Right lobe of liver (tissue), 4 donors: ENCODE results near the gene FGFR4.

Experiments
- CTCF ChIP-seq, 4 donors: fragments of 200-600 bp in 3 of 4; fragments of 450-650 bp in 1 of 4; IDR thresholded peaks; one replicate each; pipeline versions ENCODE4 v1.5.1 to v1.8.0; 2016 to 2022; ENCODE audit warnings: antibody characterized with exemption in 4 of 4, mild to moderate bottlenecking in 2 of 4
- POLR2A ChIP-seq: fragments of 450-650 bp; IDR thresholded peaks from one replicate; pipeline ENCODE4 v1.6.1; 2017; ENCODE audit warnings: antibody characterized with exemption, mild to moderate bottlenecking
- donor health status: DM: no; HTN: no; CAD: no.
- donor health status: DM: no; HTN: no; CAD: no.
- donor health status: DM: no; HTN: yes; CAD: no.

- TF ChIP-seq CTCF (IDR thresholded peaks at IDR 0.05): no peak
- no peak for TF ChIP-seq POLR2A
Measured at GRCh38 chr5:177131352-177132135, 44.8 kb downstream of the FGFR4 start.
